Stimulated activated CD4-positive, alpha-beta T cell treated with anti-CD3 and anti-CD28 coated beads, Interleukin-1b, Interleukin-23, amount 100 ng/mL, for 4 hours (primary cell): ENCODE data around the gene NUP153.
A peak's percentile ranks its signal among the peaks of the same experiment; 100 is the strongest.
"Not testable (repeated sequence)": the region's sequence is repeated elsewhere in the genome, so short reads cannot be mapped to it uniquely, and the experiment has no call there.

Experiments used
- DNase-seq, 2 donors: peaks; one replicate each; pipeline ENCODE4 v3.0.0-alpha.2; 2020; ENCODE audit warnings: low read depth in 2 of 2

NUP153 gene

DNA sequence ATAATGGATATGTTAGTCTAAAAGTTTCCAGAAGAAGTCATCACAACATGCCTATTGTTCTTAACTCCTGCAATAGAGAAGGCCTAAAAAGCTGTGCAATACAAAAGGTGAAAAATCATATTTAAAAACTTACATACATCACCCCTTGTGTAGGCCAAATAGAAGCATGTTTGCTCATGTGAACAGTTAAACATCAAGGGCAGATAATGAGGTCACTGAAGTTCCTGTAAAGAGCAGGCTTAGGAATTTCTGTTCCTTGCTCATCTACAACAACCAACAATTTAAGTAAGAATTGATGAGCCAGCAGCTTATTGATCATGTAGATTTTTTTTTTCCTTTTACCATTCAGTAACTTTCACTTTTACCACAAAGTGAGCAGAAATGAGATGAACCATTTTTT, 7.5 kb upstream of the NUP153 start:
- DNase-seq = no peak

- no peak for DNase-seq
These were observed 5.9 kb upstream of the NUP153 start for GRCh38 chr6:17712576-17712975.

GRCh38 chr6:17710331-17710730, 3.6 kb upstream of the NUP153 start:
- no peak for DNase-seq

DNA sequence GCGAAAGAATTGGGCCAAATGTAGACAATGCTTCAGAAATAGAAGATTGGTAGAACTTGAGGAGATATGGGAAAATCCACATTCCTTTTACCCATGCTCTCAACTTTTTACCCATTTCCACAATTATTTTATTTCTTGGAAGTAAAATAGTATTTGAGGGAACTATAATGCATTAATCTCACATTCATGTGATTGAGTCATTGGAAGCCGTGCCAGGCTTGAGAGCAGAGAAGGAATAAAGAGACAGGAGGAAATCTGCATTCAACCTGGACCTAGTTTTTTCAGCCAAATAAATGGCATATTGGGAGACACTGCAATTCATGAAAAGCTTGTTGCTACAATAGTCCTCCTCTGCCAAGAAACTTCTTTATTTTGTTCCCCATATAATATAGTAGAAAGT, 2.8 kb upstream of the NUP153 start:
- no peak for DNase-seq

GRCh38 chr6:17708035-17708434, 1.3 kb upstream of the NUP153 start:
- not testable (repeated sequence) for DNase-seq

DNA sequence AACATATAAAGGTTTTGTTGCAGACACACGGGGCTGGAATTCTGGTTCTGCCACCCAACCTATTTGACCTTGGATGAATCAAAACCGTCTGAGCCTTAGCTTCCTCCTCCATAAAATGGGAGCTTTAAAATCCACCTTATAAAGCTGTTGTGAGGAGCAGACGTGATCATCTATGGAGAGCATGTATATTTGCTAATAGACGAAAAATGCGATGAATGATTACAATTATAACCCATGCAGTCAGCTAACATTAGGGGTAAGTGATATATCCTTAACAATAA, 586 bp upstream of the NUP153 start:
- no peak for DNase-seq

DNA sequence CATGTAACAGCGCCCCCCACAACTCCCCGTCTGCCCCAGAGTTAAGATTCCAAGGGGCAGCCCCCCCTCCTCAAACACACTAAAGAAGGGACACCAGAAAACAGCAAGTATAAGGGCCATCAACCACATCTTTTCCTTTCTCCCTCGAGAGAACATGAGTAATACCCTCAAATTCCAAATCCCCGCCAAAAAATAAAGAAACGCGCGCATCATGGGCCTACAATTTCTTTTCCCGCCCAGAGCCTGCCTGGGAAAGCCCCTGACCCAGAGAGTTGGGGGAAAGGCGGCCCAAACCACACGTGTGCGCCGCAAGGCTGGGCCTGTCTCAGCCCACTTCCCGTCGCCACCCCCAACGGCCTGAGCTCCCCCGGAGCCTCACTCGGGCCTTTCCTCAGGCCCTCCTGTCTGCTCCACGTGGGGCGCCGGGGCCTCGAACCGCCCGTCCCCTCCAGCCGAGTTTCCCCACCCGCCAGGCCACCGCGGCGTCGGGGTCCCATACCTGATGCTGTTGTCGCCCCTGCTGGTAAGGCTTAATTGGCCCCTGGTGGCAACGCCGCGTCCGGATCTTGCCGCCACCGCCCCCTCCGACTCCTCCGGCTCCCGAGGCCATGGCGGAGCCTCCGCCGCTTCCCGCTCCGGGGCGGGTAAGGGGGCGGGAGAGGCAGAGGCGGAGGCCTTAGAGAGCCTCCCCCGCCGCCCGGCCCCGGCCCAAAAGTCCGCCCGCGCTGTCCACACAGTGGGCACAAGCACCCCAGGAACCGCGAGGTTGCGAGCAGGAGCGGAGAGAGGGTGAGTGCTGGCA, 746 bp downstream of the NUP153 start:
- peak; percentile 77 for DNase-seq

DNA sequence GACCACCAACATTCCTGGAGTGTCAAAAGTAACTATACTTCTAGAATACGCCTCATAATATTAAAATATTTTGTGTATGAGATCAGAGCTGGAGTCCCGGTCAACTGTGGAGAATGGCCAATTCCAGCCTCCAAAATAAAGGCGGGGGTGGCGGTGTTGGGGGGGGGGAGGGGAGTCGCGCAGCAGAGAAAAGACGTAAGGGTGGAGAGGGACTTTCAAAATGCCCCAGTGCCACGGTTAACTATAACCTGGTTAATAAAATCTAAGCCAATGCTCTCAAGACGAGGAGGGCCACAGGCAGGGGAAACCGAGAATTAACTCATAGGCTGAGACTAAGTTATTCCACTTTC, 1.3 kb downstream of the NUP153 start:
- DNase-seq = no peak

DNA sequence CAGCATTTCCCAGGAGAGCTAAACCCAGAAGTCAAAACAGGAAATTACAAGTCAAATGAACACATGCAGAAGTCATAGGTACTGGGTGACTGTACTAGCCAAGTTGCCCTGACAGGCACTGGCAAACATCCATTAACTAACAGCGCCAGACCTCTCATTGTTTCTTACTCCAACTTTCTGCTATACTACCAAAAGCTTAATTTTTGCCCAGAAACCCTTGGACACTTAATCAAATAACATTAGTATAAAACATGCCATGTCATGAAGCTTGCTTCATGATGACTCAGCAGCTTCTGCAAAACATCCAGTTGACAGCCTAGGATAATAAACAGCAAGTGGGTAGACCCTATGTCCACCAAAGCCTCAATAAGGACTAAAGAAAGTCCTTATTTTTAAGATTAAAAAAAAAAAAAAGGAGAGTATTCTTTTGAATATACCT, 3.5 kb downstream of the NUP153 start:
- no peak for DNase-seq

- no peak for DNase-seq
These were observed 6.0 kb downstream of the NUP153 start for GRCh38 chr6:17700421-17701416.

- no peak for DNase-seq
These were observed 14.7 kb downstream of the NUP153 start for GRCh38 chr6:17691925-17692538.

DNA sequence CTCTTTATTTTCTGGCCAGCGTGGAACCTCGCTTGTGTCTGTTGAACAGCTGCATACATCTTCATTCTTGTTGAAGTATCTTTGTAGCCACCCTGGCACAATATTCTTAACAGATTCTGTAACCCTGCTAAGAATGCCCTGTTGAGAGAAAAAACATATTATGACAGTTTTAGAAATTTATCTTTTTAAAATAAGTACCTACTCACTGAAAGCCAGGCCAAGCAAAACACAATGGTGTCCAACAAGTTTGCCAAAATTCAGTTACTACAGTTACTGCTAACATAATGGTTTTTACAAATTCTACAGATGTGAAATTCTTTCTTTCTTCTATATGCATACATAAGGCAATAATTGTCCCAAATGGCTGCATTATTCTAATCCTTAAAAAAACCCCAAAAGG, 18.2 kb downstream of the NUP153 start:
- no peak for DNase-seq

DNA sequence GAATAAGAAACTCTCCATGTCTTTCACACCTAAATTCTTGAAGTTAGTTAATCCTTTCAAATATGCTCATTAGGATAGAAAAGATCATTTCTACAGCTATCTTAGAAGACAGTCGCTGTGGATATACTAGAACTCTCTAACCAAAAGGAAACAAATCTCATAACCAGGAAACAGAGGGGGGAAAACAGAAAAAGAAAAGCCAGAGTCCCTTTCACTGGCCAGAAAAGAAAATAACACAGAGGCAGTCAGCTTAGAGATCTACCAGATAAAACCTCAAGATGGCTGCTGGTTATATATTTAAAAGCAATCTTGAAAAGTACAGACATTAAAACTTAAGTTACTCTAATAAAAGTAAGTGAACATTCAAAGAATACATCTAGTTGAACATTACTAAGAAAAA, 19.6 kb downstream of the NUP153 start:
- no peak for DNase-seq

- DNase-seq = no peak
These were observed 22.6 kb downstream of the NUP153 start for GRCh38 chr6:17684134-17684533.

DNA sequence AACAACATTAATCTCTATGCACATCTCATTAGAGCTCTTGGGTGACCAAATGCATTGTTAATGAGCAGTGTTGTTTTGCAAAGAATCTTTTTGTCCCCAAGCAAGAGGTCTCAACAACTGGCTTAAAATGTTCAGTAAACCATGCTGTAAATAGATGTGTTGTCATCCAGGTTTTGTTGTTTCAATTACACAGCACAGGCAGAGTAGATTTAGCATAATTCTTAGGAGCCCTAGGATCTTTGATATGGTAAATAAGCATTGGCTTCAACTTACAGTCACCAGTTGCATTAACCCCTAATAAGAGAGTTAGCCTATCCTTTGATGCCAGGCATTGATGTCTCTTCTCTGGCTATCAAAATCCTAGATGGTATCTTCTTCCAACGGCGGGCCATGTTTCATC, 23.3 kb downstream of the NUP153 start:
- DNase-seq = no peak

DNA sequence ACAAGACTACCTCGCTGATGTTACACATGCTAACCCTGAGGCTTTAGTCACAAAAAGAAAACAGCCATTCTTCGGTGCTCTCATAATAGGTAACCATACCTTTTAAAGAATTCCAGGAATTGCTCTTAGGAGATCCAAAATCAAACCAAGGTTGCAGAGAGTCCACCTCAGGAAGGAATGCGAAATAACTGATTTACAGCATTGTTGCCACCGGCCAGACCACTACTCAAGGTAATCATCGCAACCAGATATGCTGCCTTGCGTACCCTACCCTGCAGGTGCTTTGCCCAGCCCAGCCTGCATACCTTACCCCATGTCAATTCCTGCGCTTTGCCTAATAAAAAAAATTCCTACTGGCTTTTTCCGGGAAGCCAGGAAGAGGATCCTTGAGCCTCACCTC, 27.0 kb downstream of the NUP153 start:
- no peak for DNase-seq

DNA sequence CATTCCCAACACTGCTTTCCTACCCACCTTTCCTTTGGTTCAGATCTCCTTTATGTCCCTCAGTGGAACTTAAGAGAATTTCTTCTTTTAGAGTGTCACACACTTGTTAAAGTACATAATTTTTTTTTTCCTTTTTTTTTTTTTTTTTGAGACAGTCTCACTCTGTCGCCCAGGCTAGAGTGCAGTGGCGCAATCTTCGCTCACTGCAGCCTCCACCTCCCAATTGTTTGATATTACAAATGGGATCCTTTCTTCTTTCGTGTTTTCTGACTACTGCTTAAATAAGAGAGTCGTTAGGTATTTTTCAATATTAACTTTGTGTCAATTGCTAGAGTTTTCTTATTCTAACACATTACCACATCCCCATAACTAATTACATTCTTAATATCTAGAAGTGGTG, 29.1 kb downstream of the NUP153 start:
- no peak for DNase-seq

- no peak for DNase-seq
These were observed 33.0 kb downstream of the NUP153 start for GRCh38 chr6:17673543-17674254.

- DNase-seq = no peak
These were observed 34.5 kb downstream of the NUP153 start for GRCh38 chr6:17672064-17672718.

GRCh38 chr6:17666646-17667045, 40.1 kb downstream of the NUP153 start:
- no peak for DNase-seq

GRCh38 chr6:17665132-17665531, 41.6 kb downstream of the NUP153 start:
- no peak for DNase-seq
